Smooth muscle cell (in vitro differentiated cells): ENCODE results near the gene DLG1. TPM values are rescaled to one million over a fixed set of nuclear protein-coding genes. Genes with fewer than 3 reads are reported as not detected.

Source experiments
- DNase-seq: peaks from one replicate; lab custom pipeline; 2025; ENCODE audit not compliant: unreplicated experiment; lab: John Stamatoyannopoulos, UW
- H2AFZ ChIP-seq: fragments of 200-600 bp; sonication (generic); 2 replicates; pipeline ENCODE4 v1.6.0; 2016; ENCODE audit warnings: antibody characterized with exemption, low read depth, mild to moderate bottlenecking
- H3F3A ChIP-seq: fragments of 200-600 bp; sonication (generic); 2 replicates; pipeline ENCODE4 v1.6.0; 2017; ENCODE audit warnings: antibody characterized with exemption, low read depth
- H3K27ac ChIP-seq: fragments of 200-600 bp; sonication (generic); 2 replicates; pipeline ENCODE4 v1.5.1; 2016; ENCODE audit warnings: low read depth, mild to moderate bottlenecking
- H3K27me3 ChIP-seq: fragments of 200-600 bp; sonication (generic); 2 replicates; pipeline ENCODE4 v1.6.1; 2016; ENCODE audit warnings: low read depth, mild to moderate bottlenecking
- H3K36me3 ChIP-seq: fragments of 200-600 bp; sonication (generic); 2 replicates; pipeline ENCODE4 v1.5.1; 2016; ENCODE audit warnings: low read depth
- H3K4me1 ChIP-seq: fragments of 200-600 bp; sonication (generic); 2 replicates; pipeline ENCODE4 v1.5.1; 2016; ENCODE audit warnings: low read depth
- H3K4me2 ChIP-seq: fragments of 200-600 bp; sonication (generic); 2 replicates; pipeline ENCODE4 v1.6.0; 2016; ENCODE audit warnings: mild to moderate bottlenecking
- H3K4me3 ChIP-seq: fragments of 200-600 bp; sonication (generic); 2 replicates; pipeline ENCODE4 v1.5.1; 2016; ENCODE audit warnings: mild to moderate bottlenecking
- H3K79me2 ChIP-seq: fragments of 200-600 bp; sonication (generic); 2 replicates; pipeline ENCODE4 v1.6.0; 2016; ENCODE audit warnings: low read depth, mild to moderate bottlenecking
- H3K9ac ChIP-seq: fragments of 200-600 bp; sonication (generic); 2 replicates; pipeline ENCODE4 v1.6.0; 2016; ENCODE audit warnings: low read depth
- H3K9me3 ChIP-seq: fragments of 200-600 bp; sonication (generic); replicated peaks from 2 replicates; pipeline ENCODE4 v1.5.1; 2016; ENCODE audit warnings: low read depth
- H4K20me1 ChIP-seq: fragments of 200-600 bp; sonication (generic); 2 replicates; pipeline ENCODE4 v1.6.0; 2016; ENCODE audit warnings: low read depth
- CTCF ChIP-seq: fragments of 200-600 bp; sonication (generic); IDR thresholded peaks from 2 replicates; pipeline ENCODE4 v1.5.1; 2017; ENCODE audit warnings: borderline replicate concordance, mild to moderate bottlenecking, antibody characterized with exemption; ENCODE audit not compliant: insufficient read depth, poor library complexity, severe bottlenecking
- WGBS: methylation state at CpG from one replicate; pipeline ENCODE4 v1.1.7; 2016; ENCODE audit warnings: low lambda C conversion rate; 5-methylcytosine and 5-hydroxymethylcytosine counted together
- polyA plus RNA-seq: library from polyadenylated mRNA; unstranded; fragments of >200 nt; fragmentation: Nextera tagmentation; extraction: Ambion mirVana; gene quantifications from 2 replicates; pipeline ENCODE4 v1.2.1, GENCODE V29; 2016
- total RNA-seq: library from RNA; depleted of rRNA; stranded (reverse); fragments of >200 nt; gene quantifications from 2 replicates; pipeline ENCODE4 v1.2.3, GENCODE V29; 2014

The DLG1 gene
- total and polyA plus RNA-seq, 2 experiments from 2014 or later, result 23.5 to 69.0 TPM

GRCh38 chr3:197017003-197017402 lies 281.4 kb downstream of the DLG1 start:
- Histone ChIP-seq H4K20me1 (no peaks in the 10 kb centered on the region), H3K79me2 (no peaks in the 10 kb centered on the region), H3K4me3 (no peak overlapping the region), H3K4me1 (no peaks in the 10 kb centered on the region), H3F3A (no peaks in the 10 kb centered on the region), H2AFZ (no peak overlapping the region), H3K4me2 (no peak overlapping the region), H3K9ac (no peak overlapping the region), H3K27me3 (no peaks in the 10 kb centered on the region), H3K9me3 (no peaks in the 10 kb centered on the region), H3K36me3 (no peaks in the 10 kb centered on the region), H3K27ac (no peak overlapping the region)
- 99% methylated on average over 18 of the region's 18 CpGs for WGBS
- DNase-seq, result no peak
- TF ChIP-seq CTCF, result no peak

- 91% methylated on average over 28 of the region's 28 CpGs for WGBS
- H2AFZ ChIP-seq, result no peak overlapping the region
- H3F3A ChIP-seq, result no peaks in the 10 kb centered on the region
- no peaks in the 10 kb centered on the region for H3K4me1 ChIP-seq
- no peaks in the 10 kb centered on the region for H4K20me1 ChIP-seq
- TF ChIP-seq CTCF, result no peak
- DNase-seq, result no peak
- no peaks in the 10 kb centered on the region for H3K9me3 ChIP-seq
- no peak overlapping the region for H3K4me3 ChIP-seq
- no peak overlapping the region for H3K27ac ChIP-seq
- no peaks in the 10 kb centered on the region for H3K79me2 ChIP-seq
- H3K9ac ChIP-seq, result no peak overlapping the region
- H3K4me2 ChIP-seq, result no peak overlapping the region
- no peaks in the 10 kb centered on the region for H3K27me3 ChIP-seq
- no peaks in the 10 kb centered on the region for H3K36me3 ChIP-seq
Measured at GRCh38 chr3:197015790-197016736, 282.3 kb downstream of the DLG1 start.

- no peaks in the 10 kb centered on the region for H4K20me1 ChIP-seq
- H2AFZ ChIP-seq, result no peak overlapping the region
- TF ChIP-seq CTCF, result no peak
- no peaks in the 10 kb centered on the region for H3K36me3 ChIP-seq
- H3K4me2 ChIP-seq, result no peak overlapping the region
- no peaks in the 10 kb centered on the region for H3K4me1 ChIP-seq
- WGBS, result 97% methylated on average over 22 of the region's 22 CpGs
- no peaks in the 10 kb centered on the region for H3K79me2 ChIP-seq
- no peak overlapping the region for H3K9ac ChIP-seq
- H3K9me3 ChIP-seq, result no peaks in the 10 kb centered on the region
- no peak overlapping the region for H3K27ac ChIP-seq
- H3K4me3 ChIP-seq, result no peak overlapping the region
- no peaks in the 10 kb centered on the region for H3F3A ChIP-seq
- no peak for DNase-seq
- H3K27me3 ChIP-seq, result no peaks in the 10 kb centered on the region
Measured at GRCh38 chr3:197014942-197015575, 283.4 kb downstream of the DLG1 start.
